GM12878 (cell line): Measurements from ENCODE around the gene CAV1.

Experiments
- BRCA1 ChIP-seq: IDR thresholded peaks from 2 replicates; pipeline ENCODE4 v1.6.1; 2011; ENCODE audit warnings: low read depth, low read length, improper control_type of control experiment
- POLR2A ChIP-seq: IDR thresholded peaks from 2 replicates; pipeline ENCODE4 v1.6.1; 2011; ENCODE audit warnings: low read depth, mild to moderate bottlenecking, low read length
- RCOR1 ChIP-seq: conservative IDR thresholded peaks from 2 replicates; pipeline ENCODE4 v1.6.1; 2012; ENCODE audit warnings: low read depth, low read length, improper control_type of control experiment
- YY1 ChIP-seq: IDR thresholded peaks from 2 replicates; pipeline ENCODE4 v1.6.1; 2011; ENCODE audit warnings: low read depth, mild to moderate bottlenecking, low read length
- ZSCAN29 ChIP-seq: fragments of 450-650 bp; IDR thresholded peaks from 2 replicates; pipeline ENCODE4 v1.6.1; 2017; ENCODE audit warnings: mild to moderate bottlenecking, moderate library complexity

DNA sequence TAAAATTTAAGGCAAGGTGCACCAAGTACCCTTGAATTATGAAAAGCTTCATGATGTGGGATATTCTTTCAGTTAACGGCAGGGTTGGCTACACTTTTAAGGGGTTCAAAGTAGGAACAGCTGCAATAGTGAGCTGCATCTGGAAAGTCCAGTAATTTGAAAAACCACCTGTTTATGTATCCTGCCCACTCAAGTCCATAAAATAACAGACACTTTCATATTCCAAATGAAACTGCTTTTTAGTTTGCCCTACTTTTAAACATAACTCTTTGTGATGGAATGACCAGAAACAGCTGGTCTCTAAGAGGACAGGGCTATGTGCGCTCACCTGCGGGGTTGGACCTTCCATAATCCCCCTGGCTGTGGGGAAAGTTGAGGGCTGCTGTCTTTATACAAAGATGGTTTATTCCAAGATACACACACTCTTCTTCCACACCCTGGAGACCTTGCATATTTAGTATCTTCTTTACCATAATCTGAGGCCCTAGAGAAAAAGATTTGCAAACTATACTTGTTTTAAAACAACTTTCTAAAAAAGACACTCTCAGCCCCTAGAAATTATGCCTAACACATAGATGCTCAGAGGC is 7.4 kb downstream of the CAV1 start:
- TF ChIP-seq POLR2A (no peak), ZSCAN29 (no peak), BRCA1 (no peak), RCOR1 (no peak), YY1 (no peak)
